ENCODE results near the gene DYDC2. TPM values are rescaled to one million over a fixed set of nuclear protein-coding genes. Genes with fewer than 3 reads are reported as not detected.

Gene DYDC2
- total and polyA plus RNA-seq, 9 of the 15 experiments (the other 6 are each of a cell fraction or from before 2014, with no cell fraction given), result 0.06 to 0.34 (median 0.15) TPM; not detected in 5

- Histone ChIP-seq H3K27ac (ENCODE audit: extremely low read depth, low read depth, low read length) (no peak overlapping the region), H3K4me2 (ENCODE audit: insufficient read depth, low read length) (no peak overlapping the region), H3K9ac (ENCODE audit: insufficient read depth in 1 of 2, low read depth in 2 of 2, low read length in 2 of 2) (no peak overlapping the region), H3K79me2 (ENCODE audit: control insufficient read depth, insufficient read depth, low read length) (no peaks in the 10 kb centered on the region), H3K9me3 (replicated peaks; ENCODE audit: control insufficient read depth, insufficient read depth, low read depth, low read length) (no peaks in the 10 kb centered on the region), H3K36me3 (ENCODE audit: control insufficient read depth, insufficient read depth, low read length) (no peaks in the 10 kb centered on the region), H3K4me3 (no peak overlapping the region), H3K27me3 (ENCODE audit: control insufficient read depth in 2 of 2, insufficient read depth in 2 of 2, low read length in 2 of 2) (peaks cover 3 to 15% of the 10 kb centered on the region in 2 experiments; a peak in 2 of 5 replicates), H3K4me1 (replicated peaks in 1 of 2; ENCODE audit: control insufficient read depth in 2 of 2, insufficient read depth in 2 of 2, low read length in 2 of 2) (no peaks in the 10 kb centered on the region), H3K9me1 (ENCODE audit: control insufficient read depth, insufficient read depth, low read length) (no peaks in the 10 kb centered on the region), H4K20me1 (replicated peaks; ENCODE audit: control insufficient read depth, insufficient read depth, low read length) (no peaks in the 10 kb centered on the region), H2AFZ (ENCODE audit: low read depth, low read length) (no peak overlapping the region)
- intact Hi-C loops (cut with micrococcal nuclease) (no loop called here), in situ Hi-C loops (cut with MboI) (no loop called here)
- BruUV-seq (replicated peaks), result no TSS peak
- POLR2A ChIA-PET, result interaction anchor here (1.5 kb wide), 1 partner anchor 24 kb away, joined by 6 read pairs; no protein-coding TSS in a partner anchor
- CTCF ChIA-PET (ENCODE audit: low intra/inter-chr PET ratio), result no interaction called here
- TF ChIP-seq ETV1 (tag; conservative IDR thresholded peaks at IDR 0.05; ENCODE audit: low read depth) (no peak), C11orf30 (IDR thresholded peaks at IDR 0.05; ENCODE audit: low read depth) (no peak), ZEB2 (IDR thresholded peaks at IDR 0.05) (no peak), XRCC5 (IDR thresholded peaks at IDR 0.05; ENCODE audit: low read depth, low read length) (no peak), TFE3 (CRISPR knock-in tag; IDR thresholded peaks at IDR 0.05) (no peak), ZC3H11A (IDR thresholded peaks at IDR 0.05; ENCODE audit: low read depth, low read length) (no peak), NFE2 (IDR thresholded peaks at IDR 0.05; ENCODE audit: low read depth) (no peak), SNIP1 (IDR thresholded peaks at IDR 0.05; ENCODE audit: low read depth) (no peak), HNRNPLL (IDR thresholded peaks at IDR 0.05; ENCODE audit: low read depth, low read length, poor library complexity, severe bottlenecking) (no peak), SP2 (IDR thresholded peaks at IDR 0.05; ENCODE audit: extremely low read depth, low read depth, low read length, poor library complexity, severe bottlenecking) (no peak), TBL1XR1 (IDR thresholded peaks at IDR 0.05; ENCODE audit: low read length in 2 of 2) (no peak), PYGO2 (tag; IDR thresholded peaks at IDR 0.05) (no peak), TGIF2 (CRISPR knock-in tag; IDR thresholded peaks at IDR 0.05) (no peak), EP400 (IDR thresholded peaks at IDR 0.05) (no peak)
- TF ChIP-seq, protein P1, sequence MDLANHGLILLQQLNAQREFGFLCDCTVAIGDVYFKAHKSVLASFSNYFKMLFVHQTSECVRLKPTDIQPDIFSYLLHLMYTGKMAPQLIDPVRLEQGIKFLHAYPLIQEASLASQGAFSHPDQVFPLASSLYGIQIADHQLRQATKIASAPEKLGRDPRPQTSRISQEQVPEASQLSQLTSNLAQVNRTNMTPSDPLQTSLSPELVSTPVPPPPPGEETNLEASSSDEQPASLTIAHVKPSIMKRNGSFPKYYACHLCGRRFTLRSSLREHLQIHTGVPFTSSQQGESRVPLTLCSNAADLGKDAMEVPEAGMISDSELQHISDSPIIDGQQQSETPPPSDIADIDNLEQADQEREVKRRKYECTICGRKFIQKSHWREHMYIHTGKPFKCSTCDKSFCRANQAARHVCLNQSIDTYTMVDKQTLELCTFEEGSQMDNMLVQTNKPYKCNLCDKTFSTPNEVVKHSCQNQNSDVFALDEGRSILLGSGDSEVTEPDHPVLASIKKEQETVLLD (IDR thresholded peaks at IDR 0.05), result no peak
- TF ChIP-seq, protein P2, sequence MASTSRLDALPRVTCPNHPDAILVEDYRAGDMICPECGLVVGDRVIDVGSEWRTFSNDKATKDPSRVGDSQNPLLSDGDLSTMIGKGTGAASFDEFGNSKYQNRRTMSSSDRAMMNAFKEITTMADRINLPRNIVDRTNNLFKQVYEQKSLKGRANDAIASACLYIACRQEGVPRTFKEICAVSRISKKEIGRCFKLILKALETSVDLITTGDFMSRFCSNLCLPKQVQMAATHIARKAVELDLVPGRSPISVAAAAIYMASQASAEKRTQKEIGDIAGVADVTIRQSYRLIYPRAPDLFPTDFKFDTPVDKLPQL (IDR thresholded peaks at IDR 0.05; ENCODE audit: extremely low read depth, insufficient read length), result no peak
- TF ChIP-seq, protein P3, sequence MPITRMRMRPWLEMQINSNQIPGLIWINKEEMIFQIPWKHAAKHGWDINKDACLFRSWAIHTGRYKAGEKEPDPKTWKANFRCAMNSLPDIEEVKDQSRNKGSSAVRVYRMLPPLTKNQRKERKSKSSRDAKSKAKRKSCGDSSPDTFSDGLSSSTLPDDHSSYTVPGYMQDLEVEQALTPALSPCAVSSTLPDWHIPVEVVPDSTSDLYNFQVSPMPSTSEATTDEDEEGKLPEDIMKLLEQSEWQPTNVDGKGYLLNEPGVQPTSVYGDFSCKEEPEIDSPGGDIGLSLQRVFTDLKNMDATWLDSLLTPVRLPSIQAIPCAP (CRISPR knock-in tag; IDR thresholded peaks at IDR 0.05; ENCODE audit: borderline replicate concordance), result no peak
- TF ChIP-seq, protein P4, sequence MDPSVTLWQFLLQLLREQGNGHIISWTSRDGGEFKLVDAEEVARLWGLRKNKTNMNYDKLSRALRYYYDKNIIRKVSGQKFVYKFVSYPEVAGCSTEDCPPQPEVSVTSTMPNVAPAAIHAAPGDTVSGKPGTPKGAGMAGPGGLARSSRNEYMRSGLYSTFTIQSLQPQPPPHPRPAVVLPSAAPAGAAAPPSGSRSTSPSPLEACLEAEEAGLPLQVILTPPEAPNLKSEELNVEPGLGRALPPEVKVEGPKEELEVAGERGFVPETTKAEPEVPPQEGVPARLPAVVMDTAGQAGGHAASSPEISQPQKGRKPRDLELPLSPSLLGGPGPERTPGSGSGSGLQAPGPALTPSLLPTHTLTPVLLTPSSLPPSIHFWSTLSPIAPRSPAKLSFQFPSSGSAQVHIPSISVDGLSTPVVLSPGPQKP (CRISPR knock-in tag; IDR thresholded peaks at IDR 0.05), result no peak
- FAIRE-seq (no peak), ATAC-seq (no peak), DNase-seq (ENCODE audit: extremely low read depth in 1 of 4, low spot score in 3 of 4) (no peak)
- WGBS (ENCODE audit: insufficient coverage, low coverage, missing lambda C conversion rate), result 0% methylated on average over 5 of the region's 5 CpGs
Observed at GRCh38 chr10:80321183-80321582, 35.4 kb upstream of the DYDC2 start.
